ENCODE data around the gene AIFM3. TPM values are rescaled to one million over a fixed set of nuclear protein-coding genes. Genes with fewer than 3 reads are reported as not detected.

The AIFM3 gene
- polyA plus RNA-seq, 4 donors, result 5.1 to 9.4 (median 6.1) TPM

GRCh38 chr22:20974336-20974955 is 7.4 kb downstream of the AIFM3 start:
- peaks cover 0 to 2% (median 0%) of the 10 kb centered on the region in 3 donors for H3K4me1 ChIP-seq (ENCODE audit: control insufficient read depth in 3 of 3, insufficient read depth in 2 of 3, low read depth in 1 of 3, low read length in 2 of 3)
- 73 to 82% (median 76%) methylated on average over 16 of the region's 16 CpGs for WGBS, 3 donors
- H3K36me3 ChIP-seq (ENCODE audit: control insufficient read depth in 3 of 3, insufficient read depth in 2 of 3, low read depth in 1 of 3, low read length in 3 of 3), result no peaks in the 10 kb centered on the region

DNA sequence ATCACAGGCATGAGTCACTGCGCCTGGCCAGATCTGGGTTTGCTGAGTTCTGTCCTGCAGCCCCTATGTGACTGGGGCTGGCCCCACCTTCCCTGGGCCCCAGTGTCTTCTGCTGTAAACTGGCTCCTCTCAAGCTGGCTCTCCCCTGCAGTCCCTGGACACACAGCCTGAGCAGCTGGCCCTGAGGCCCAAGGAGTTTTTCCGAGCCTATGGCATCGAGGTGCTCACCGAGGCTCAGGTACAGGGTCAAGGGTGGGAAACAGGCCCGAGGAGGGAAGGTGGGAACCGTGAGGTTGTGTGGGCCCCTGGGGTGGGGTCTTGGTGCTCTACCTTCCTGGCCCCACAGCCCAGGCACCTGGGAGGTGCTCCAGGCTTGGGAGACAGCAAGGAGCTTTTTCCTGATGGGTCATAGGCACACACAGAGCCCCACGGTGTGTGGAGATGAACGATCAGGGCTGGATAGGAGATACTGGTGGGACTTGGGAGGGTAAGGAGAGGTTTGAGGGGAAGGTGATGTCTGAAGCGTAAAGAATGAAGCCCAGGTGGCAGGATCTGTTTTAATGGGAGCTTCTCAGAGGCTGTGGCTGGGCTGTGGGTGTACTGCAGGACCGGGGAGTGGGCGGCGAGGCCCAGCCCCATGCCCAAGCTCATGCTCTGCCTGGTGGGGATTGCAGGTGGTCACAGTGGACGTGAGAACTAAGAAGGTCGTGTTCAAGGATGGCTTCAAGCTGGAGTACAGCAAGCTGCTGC is 8.7 kb downstream of the AIFM3 start:
- no peak for DNase-seq
- no peak overlapping the region for H3K27ac ChIP-seq (ENCODE audit: low read depth in 1 of 3, low read length in 2 of 3)
- H3K4me1 ChIP-seq (ENCODE audit: control insufficient read depth in 3 of 3, insufficient read depth in 2 of 3, low read depth in 1 of 3, low read length in 2 of 3), result peaks cover 0 to 15% (median 0%) of the 10 kb centered on the region in 3 donors
- H3K9me3 ChIP-seq (ENCODE audit: control insufficient read depth in 2 of 2, insufficient read depth in 1 of 2, low read depth in 1 of 2, low read length in 1 of 2), result peaks cover 0 to 9% of the 10 kb centered on the region in 2 donors
- 76 to 82% (median 80%) methylated on average over 14 of the region's 14 CpGs for WGBS, 3 donors
- no peaks in the 10 kb centered on the region for H3K36me3 ChIP-seq (ENCODE audit: control insufficient read depth in 3 of 3, insufficient read depth in 2 of 3, low read depth in 1 of 3, low read length in 3 of 3)
- no peak overlapping the region for H3K4me3 ChIP-seq (ENCODE audit: low read depth in 1 of 3, low read length in 3 of 3)
- H3K27me3 ChIP-seq (ENCODE audit: control insufficient read depth in 3 of 3, insufficient read depth in 3 of 3, low read length in 3 of 3), result peaks cover 0 to 3% (median 0%) of the 10 kb centered on the region in 3 donors
- FAIRE-seq, result no peak

More at GRCh38 chr22:20974336-20974955, 7.4 kb downstream of the AIFM3 start:
- no peak overlapping the region for H3K4me3 ChIP-seq (ENCODE audit: low read depth in 1 of 3, low read length in 3 of 3)
- peaks cover 0 to under 1% (median 0%) of the 10 kb centered on the region in 3 donors for H3K27me3 ChIP-seq (ENCODE audit: control insufficient read depth in 3 of 3, insufficient read depth in 3 of 3, low read length in 3 of 3)
- H3K27ac ChIP-seq (ENCODE audit: low read depth in 1 of 3, low read length in 2 of 3), result no peak overlapping the region
- FAIRE-seq, result no peak
- H3K9me3 ChIP-seq (ENCODE audit: control insufficient read depth in 2 of 2, insufficient read depth in 1 of 2, low read depth in 1 of 2, low read length in 1 of 2), result peaks cover 0 to 9% of the 10 kb centered on the region in 2 donors
- no peak for DNase-seq

- H3K4me1 ChIP-seq (ENCODE audit: control insufficient read depth in 3 of 3, insufficient read depth in 2 of 3, low read depth in 1 of 3, low read length in 2 of 3), result peaks cover 0 to 22% (median 0%) of the 10 kb centered on the region in 3 donors
- no peak overlapping the region for H3K4me3 ChIP-seq (ENCODE audit: low read depth in 1 of 3, low read length in 3 of 3)
- DNase-seq, result no peak
- WGBS, 3 donors, result 80 to 86% (median 84%) methylated on average over 24 of the region's 24 CpGs
- H3K9me3 ChIP-seq (ENCODE audit: control insufficient read depth in 2 of 2, insufficient read depth in 1 of 2, low read depth in 1 of 2, low read length in 1 of 2), result peaks cover 0 to 9% of the 10 kb centered on the region in 2 donors
- peaks cover 0 to 3% (median 0%) of the 10 kb centered on the region in 3 donors for H3K27me3 ChIP-seq (ENCODE audit: control insufficient read depth in 3 of 3, insufficient read depth in 3 of 3, low read length in 3 of 3)
- no peaks in the 10 kb centered on the region for H3K36me3 ChIP-seq (ENCODE audit: control insufficient read depth in 3 of 3, insufficient read depth in 2 of 3, low read depth in 1 of 3, low read length in 3 of 3)
- no peak for FAIRE-seq
- H3K27ac ChIP-seq (ENCODE audit: low read depth in 1 of 3, low read length in 2 of 3), result no peak overlapping the region
Observed at GRCh38 chr22:20976291-20976877, 9.3 kb downstream of the AIFM3 start.

DNA sequence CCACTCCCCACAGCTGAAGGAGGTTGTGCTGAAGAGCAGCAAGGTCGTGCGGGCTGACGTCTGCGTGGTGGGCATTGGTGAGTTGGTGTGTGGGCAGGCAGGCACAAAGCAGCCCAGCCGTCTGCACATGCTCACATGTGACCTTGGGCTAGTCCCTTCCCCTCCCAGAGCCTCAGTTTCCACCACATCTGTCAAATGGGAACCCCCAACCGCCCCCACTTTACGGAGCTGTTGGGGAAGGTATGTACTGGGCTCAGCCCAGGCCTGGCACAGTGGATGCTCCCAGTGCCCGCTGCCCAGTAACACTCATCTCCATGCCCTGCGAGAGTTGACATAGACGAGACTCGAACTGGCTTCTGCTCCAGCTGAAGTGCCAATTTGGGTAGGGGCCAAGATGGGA is 10.0 kb downstream of the AIFM3 start:
- Histone ChIP-seq H3K4me1 (ENCODE audit: control insufficient read depth in 3 of 3, insufficient read depth in 2 of 3, low read depth in 1 of 3, low read length in 2 of 3) (peaks cover 0 to 25% (median 0%) of the 10 kb centered on the region in 3 donors), H3K36me3 (ENCODE audit: control insufficient read depth in 3 of 3, insufficient read depth in 2 of 3, low read depth in 1 of 3, low read length in 3 of 3) (no peaks in the 10 kb centered on the region), H3K27ac (ENCODE audit: low read depth in 1 of 3, low read length in 2 of 3) (no peak overlapping the region), H3K27me3 (ENCODE audit: control insufficient read depth in 3 of 3, insufficient read depth in 3 of 3, low read length in 3 of 3) (peaks cover 0 to 3% (median 0%) of the 10 kb centered on the region in 3 donors), H3K4me3 (ENCODE audit: low read depth in 1 of 3, low read length in 3 of 3) (no peak overlapping the region), H3K9me3 (ENCODE audit: control insufficient read depth in 2 of 2, insufficient read depth in 1 of 2, low read depth in 1 of 2, low read length in 1 of 2) (peaks cover 0 to 9% of the 10 kb centered on the region in 2 donors)
- WGBS, 3 donors, result 78 to 83% (median 83%) methylated on average over 11 of the region's 11 CpGs
- FAIRE-seq, result no peak
- DNase-seq, result no peak

DNA sequence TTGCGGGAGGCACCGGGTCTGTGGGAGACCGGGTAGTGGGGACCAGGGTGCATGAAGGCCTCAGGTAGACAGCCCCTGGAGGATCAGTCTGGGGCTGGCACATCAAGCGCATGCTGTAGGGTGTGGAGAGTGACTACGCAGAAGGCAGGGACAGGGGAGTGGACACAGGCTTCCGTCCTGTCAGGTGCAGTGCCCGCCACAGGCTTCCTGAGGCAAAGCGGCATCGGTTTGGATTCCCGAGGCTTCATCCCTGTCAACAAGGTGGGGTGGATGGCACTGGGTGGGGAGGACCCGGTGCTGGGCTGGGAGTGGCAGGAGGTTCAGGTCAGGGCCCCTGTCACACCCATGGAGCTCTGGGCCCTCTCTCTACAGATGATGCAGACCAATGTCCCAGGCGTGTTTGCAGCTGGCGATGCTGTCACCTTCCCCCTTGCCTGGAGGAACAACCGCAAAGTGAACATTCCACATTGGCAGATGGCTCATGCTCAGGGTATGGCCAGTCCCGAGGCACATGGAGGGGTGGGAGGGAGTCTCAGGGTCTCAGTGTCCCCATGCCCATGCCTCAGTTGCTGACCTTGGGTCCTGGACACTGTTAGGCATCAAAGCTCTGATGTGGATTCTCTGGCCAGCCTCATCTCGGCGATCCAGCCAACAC is 10.6 kb downstream of the AIFM3 start:
- H3K27ac ChIP-seq (ENCODE audit: low read depth in 1 of 3, low read length in 2 of 3), result no peak overlapping the region
- DNase-seq (no peak), FAIRE-seq (no peak)
- H3K4me1 ChIP-seq (ENCODE audit: control insufficient read depth in 3 of 3, insufficient read depth in 2 of 3, low read depth in 1 of 3, low read length in 2 of 3), result peaks cover 0 to 25% (median 0%) of the 10 kb centered on the region in 3 donors
- WGBS, 3 donors, result 86 to 91% (median 87%) methylated on average over 17 of the region's 17 CpGs
- H3K4me3 ChIP-seq (ENCODE audit: low read depth in 1 of 3, low read length in 3 of 3), result no peak overlapping the region
- H3K9me3 ChIP-seq (ENCODE audit: control insufficient read depth in 2 of 2, insufficient read depth in 1 of 2, low read depth in 1 of 2, low read length in 1 of 2), result peaks cover 0 to 9% of the 10 kb centered on the region in 2 donors
- H3K36me3 ChIP-seq (ENCODE audit: control insufficient read depth in 3 of 3, insufficient read depth in 2 of 3, low read depth in 1 of 3, low read length in 3 of 3), result no peaks in the 10 kb centered on the region
- peaks cover 0 to 3% (median 0%) of the 10 kb centered on the region in 3 donors for H3K27me3 ChIP-seq (ENCODE audit: control insufficient read depth in 3 of 3, insufficient read depth in 3 of 3, low read length in 3 of 3)

DNA sequence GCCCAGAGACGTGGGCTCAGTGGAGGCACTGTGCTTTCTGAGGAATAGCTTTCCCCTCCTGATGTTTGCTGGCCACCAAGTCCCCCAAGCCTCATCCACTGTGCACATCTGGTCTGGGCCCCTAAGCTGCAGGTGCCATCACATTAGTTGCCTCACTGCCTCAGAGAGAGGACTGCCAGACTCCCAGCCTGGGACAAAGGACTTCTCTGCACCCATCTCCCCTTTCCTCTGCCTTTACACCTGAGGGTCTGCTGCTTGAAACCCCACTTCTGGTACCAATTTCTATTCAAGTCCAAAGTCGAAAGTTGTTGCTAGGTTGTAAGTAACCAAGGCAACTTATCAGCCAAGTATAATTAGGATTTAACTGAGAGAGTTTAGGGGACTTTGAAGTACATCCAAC is 11.4 kb downstream of the AIFM3 start:
- H3K27ac ChIP-seq (ENCODE audit: low read depth in 1 of 3, low read length in 2 of 3), result no peak overlapping the region
- no peak overlapping the region for H3K4me3 ChIP-seq (ENCODE audit: low read depth in 1 of 3, low read length in 3 of 3)
- H3K27me3 ChIP-seq (ENCODE audit: control insufficient read depth in 3 of 3, insufficient read depth in 3 of 3, low read length in 3 of 3), result peaks cover 0 to 3% (median 0%) of the 10 kb centered on the region in 3 donors
- H3K9me3 ChIP-seq (ENCODE audit: control insufficient read depth in 2 of 2, insufficient read depth in 1 of 2, low read depth in 1 of 2, low read length in 1 of 2), result peaks cover 0 to 9% of the 10 kb centered on the region in 2 donors
- no peak for DNase-seq
- FAIRE-seq, result no peak
- 79 to 88% (median 87%) methylated on average over 2 of the region's 2 CpGs for WGBS, 3 donors
- peaks cover 0 to 31% (median 0%) of the 10 kb centered on the region in 3 donors for H3K4me1 ChIP-seq (ENCODE audit: control insufficient read depth in 3 of 3, insufficient read depth in 2 of 3, low read depth in 1 of 3, low read length in 2 of 3)
- peaks cover 0 to 4% (median 0%) of the 10 kb centered on the region in 3 donors for H3K36me3 ChIP-seq (ENCODE audit: control insufficient read depth in 3 of 3, insufficient read depth in 2 of 3, low read depth in 1 of 3, low read length in 3 of 3)

DNA sequence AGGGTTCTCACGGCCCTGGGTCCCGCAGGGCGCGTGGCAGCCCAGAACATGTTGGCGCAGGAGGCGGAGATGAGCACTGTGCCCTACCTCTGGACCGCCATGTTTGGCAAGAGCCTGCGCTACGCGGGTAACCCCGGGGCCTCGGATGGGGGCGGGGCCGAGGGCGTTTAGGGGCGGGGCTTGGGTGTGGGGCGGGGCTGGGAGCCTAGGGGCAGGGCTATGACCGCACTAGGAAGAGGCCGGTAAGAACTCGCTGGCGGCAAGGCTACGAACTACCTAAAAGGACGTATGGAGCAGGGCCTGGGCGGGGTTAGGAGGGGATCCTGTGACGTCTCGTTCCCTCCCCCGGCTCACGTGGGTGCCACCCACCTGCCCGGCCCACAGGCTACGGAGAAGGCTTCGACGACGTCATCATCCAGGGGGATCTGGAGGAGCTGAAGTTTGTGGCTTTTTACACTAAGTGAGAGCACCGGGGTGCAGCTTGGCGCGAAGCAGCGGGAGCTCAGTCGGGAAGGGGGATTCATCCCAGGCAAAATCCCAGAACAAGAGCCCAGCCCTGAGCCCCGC is 12.3 kb downstream of the AIFM3 start:
- H3K27me3 ChIP-seq (ENCODE audit: control insufficient read depth in 3 of 3, insufficient read depth in 3 of 3, low read length in 3 of 3), result peaks cover 0 to 3% (median 0%) of the 10 kb centered on the region in 3 donors
- H3K36me3 ChIP-seq (ENCODE audit: control insufficient read depth in 3 of 3, insufficient read depth in 2 of 3, low read depth in 1 of 3, low read length in 3 of 3), result peaks cover 0 to 10% (median 0%) of the 10 kb centered on the region in 3 donors
- no peak for FAIRE-seq
- DNase-seq, result peak; percentile 76 to 93
- H3K9me3 ChIP-seq (ENCODE audit: control insufficient read depth in 2 of 2, insufficient read depth in 1 of 2, low read depth in 1 of 2, low read length in 1 of 2), result peaks cover 0 to 9% of the 10 kb centered on the region in 2 donors
- H3K4me1 ChIP-seq (ENCODE audit: control insufficient read depth in 3 of 3, insufficient read depth in 2 of 3, low read depth in 1 of 3, low read length in 2 of 3), result peaks cover 0 to 31% (median 0%) of the 10 kb centered on the region in 3 donors
- WGBS, 3 donors, result 13 to 20% (median 18%) methylated on average over 37 to 39 of the region's 39 CpGs
- H3K27ac ChIP-seq (ENCODE audit: low read depth in 1 of 3, low read length in 2 of 3), result peak overlapping the region in 1 of 3 donors; percentile 24
- peak overlapping the region in 1 of 3 donors; percentile 32 for H3K4me3 ChIP-seq (ENCODE audit: low read depth in 1 of 3, low read length in 3 of 3)

Data from small intestine (tissue), 7 donors.